Pancreas (tissue), 10 donors: ENCODE results near the gene MAP2K7. TPM values are rescaled to one million over a fixed set of nuclear protein-coding genes. Genes with fewer than 3 reads are reported as not detected.

ENCODE experiments used
- ATAC-seq, 4 donors: fragments of 200-7000 bp; cut with Tn5 transposase; one replicate each; pipeline versions ENCODE4 v1.8.0 to v1.9.1; 2020; ENCODE audit warnings: mild to moderate bottlenecking in 4 of 4, moderate library complexity in 4 of 4
- DNase-seq, 6 donors: peaks; one replicate each; pipeline ENCODE4 v3.0.0-alpha.2; 2020
- FAIRE-seq: peaks from 2 replicates; lab custom pipeline; 2012; peaks lifted over from hg19 to GRCh38; lab: Jason Lieb, UNC
- H3K27ac ChIP-seq, 4 donors: fragments of 200-600 bp; sonication (generic); 1 replicate in 3 of 4; 2 replicates in 1 of 4; pipeline versions ENCODE4 v1.5.0 to v1.8.0; 2020
- H3K27me3 ChIP-seq, 4 donors: fragments of 200-600 bp; one replicate each; pipeline ENCODE4 v1.8.0; 2021
- H3K36me3 ChIP-seq, 3 donors: fragments of 200-600 bp; sonication (generic) in 1 of 3; one replicate each; pipeline versions ENCODE4 v1.5.0 to v1.8.0; 2020 to 2021
- H3K4me1 ChIP-seq, 3 donors: fragments of 200-600 bp; one replicate each; pipeline ENCODE4 v1.8.0; 2021
- H3K4me3 ChIP-seq, 4 donors: fragments of 200-600 bp; sonication (generic) in 2 of 4; one replicate each; pipeline versions ENCODE4 v1.5.0 to v1.8.0; 2020 to 2021
- H3K9me3 ChIP-seq, 4 donors: fragments of 200-600 bp; one replicate each; pipeline ENCODE4 v1.8.0; 2021
- WGBS, 2 donors: extraction: QIAGEN DNeasy Blood & Tissue Kit; methylation state at CpG; one replicate each; pipeline ENCODE4 v1.1.7; 2013; 5-methylcytosine and 5-hydroxymethylcytosine counted together
- intact Hi-C, 3 donors: fragments of 100-400 bp; cut with DNase I; formaldehyde crosslinking; loops; one replicate each; pipeline versions ENCODE4 v1.11.1 to v1.14.2; 2022
- polyA plus RNA-seq, 2 donors: library from polyadenylated mRNA; stranded (reverse); fragments of 200-250 nt; gene quantifications; one replicate each; pipeline ENCODE4 v1.2.3, GENCODE V29; 2013
- total RNA-seq, 6 donors: library from RNA; stranded (reverse); fragmentation: NEBNext Ultra II Directional in 4 of 6; extraction: Animal tissue kit (Norgen Biotek cat#: 25700) in 4 of 6; gene quantifications; one replicate each; pipeline versions ENCODE4 v1.2.1 to v1.2.4, GENCODE V29; 2021 to 2023
- TF ChIP-seq, protein P1 (sequence below), 4 donors: fragments of 200-600 bp; sonication (generic) in 3 of 4; IDR thresholded peaks; one replicate each; pipeline versions ENCODE4 v1.5.0 to v1.8.0; 2021; ENCODE audit warnings: antibody characterized with exemption in 4 of 4
- donor health status: healthy with polysubstance abuse.
- donor health status: DM: no; HTN: no; CAD: no; lungs with moderate emphysema.
- donor health status: DM: no; HTN: no; CAD: no.
- donor health status: control.
- donor health status: control.
- donor health status: Bipolar disorder and iron deficiency.
- donor health status: DM: yes; HTN: yes; CAD: no.
- donor health status: DM: no; HTN: no; CAD: no.
- donor health status: DM: no; HTN: no; CAD: no.
- donor health status: DM: yes; HTN: yes; CAD: no.

Gene MAP2K7
- total and polyA plus RNA-seq, 8 donors, result 13.9 to 45.3 (median 16.9) TPM

DNA sequence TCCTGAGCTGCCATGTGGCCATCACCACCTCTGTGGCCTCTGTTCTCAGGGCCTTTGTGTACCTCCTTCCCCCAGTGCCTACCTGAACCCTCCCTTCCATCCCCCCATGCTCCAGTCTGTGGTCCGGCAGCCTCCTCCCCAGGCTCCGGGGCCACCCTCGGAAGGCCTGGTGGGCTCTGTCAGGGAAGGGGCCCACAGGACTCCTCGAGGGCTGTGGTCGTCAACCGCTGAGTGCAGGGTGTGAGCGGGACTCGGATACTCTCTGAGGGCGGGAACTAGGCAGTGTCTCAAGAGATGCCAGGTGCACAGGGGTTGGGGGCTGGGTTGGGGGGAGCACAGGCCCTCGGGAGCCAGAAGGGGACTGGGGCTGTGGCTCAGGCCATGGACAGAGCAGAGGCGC is 3.9 kb downstream of the MAP2K7 start:
- WGBS, 2 donors, result 90 to 94% methylated on average over 11 of the region's 11 CpGs
- Histone ChIP-seq H3K9me3 (no peaks in the 10 kb centered on the region), H3K4me1 (peaks cover 3 to 12% (median 10%) of the 10 kb centered on the region in 3 donors), H3K27me3 (no peaks in the 10 kb centered on the region), H3K4me3 (no peak overlapping the region), H3K36me3 (peaks cover 4 to 27% (median 20%) of the 10 kb centered on the region in 3 donors), H3K27ac (no peak overlapping the region)
- no peak for FAIRE-seq
- DNase-seq, result peak in 5 of 6 donors; percentile 5 to 51 (median 17)
- ATAC-seq, result no peak
- intact Hi-C loops, result no loop called here
- TF ChIP-seq, protein P1, sequence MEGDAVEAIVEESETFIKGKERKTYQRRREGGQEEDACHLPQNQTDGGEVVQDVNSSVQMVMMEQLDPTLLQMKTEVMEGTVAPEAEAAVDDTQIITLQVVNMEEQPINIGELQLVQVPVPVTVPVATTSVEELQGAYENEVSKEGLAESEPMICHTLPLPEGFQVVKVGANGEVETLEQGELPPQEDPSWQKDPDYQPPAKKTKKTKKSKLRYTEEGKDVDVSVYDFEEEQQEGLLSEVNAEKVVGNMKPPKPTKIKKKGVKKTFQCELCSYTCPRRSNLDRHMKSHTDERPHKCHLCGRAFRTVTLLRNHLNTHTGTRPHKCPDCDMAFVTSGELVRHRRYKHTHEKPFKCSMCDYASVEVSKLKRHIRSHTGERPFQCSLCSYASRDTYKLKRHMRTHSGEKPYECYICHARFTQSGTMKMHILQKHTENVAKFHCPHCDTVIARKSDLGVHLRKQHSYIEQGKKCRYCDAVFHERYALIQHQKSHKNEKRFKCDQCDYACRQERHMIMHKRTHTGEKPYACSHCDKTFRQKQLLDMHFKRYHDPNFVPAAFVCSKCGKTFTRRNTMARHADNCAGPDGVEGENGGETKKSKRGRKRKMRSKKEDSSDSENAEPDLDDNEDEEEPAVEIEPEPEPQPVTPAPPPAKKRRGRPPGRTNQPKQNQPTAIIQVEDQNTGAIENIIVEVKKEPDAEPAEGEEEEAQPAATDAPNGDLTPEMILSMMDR (IDR thresholded peaks at IDR 0.05), result no peak

DNA sequence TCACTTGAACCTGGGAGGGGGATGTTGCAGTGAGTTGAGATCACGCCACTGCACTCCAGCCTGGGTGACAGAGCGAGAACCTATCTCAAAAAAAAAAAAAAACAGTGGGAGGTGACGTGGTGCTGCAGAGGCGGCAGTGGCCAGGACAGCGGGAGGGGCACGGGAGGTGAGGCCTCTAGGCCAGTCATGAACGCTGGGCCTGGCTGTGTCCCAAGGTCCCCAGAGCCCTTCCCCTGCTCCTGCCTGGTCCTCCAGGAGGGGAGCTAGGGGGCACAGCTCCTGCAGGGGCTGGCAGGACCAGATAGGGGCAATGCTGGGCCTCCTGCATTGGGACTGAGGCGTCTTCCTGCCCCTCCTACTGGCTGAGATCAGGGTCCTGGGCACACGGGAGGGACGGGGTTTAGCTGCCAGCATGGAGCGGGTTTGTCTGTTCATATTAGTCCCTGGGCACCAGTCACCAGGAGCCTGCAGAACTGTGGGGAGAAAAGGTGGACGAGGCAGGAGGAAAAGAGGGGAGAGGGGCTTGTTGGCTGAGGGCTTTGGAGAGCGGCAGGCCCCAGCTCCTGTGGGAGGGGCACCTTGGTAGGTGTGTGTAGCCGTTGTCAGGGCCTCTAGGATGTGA is 4.5 kb downstream of the MAP2K7 start:
- ATAC-seq (no peak), FAIRE-seq (no peak), DNase-seq (peak in 2 of 6 donors; percentile 6 to 42)
- Histone ChIP-seq H3K4me1 (peaks cover 3 to 10% (median 6%) of the 10 kb centered on the region in 3 donors), H3K27me3 (no peaks in the 10 kb centered on the region), H3K36me3 (peaks cover 4 to 29% (median 22%) of the 10 kb centered on the region in 3 donors), H3K27ac (no peak overlapping the region), H3K9me3 (no peaks in the 10 kb centered on the region), H3K4me3 (no peak overlapping the region)
- TF ChIP-seq, protein P1 (IDR thresholded peaks at IDR 0.05), result no peak
- WGBS, 2 donors, result 83 to 87% methylated on average over 13 to 14 of the region's 14 CpGs
- intact Hi-C loops, result no loop called here

DNA sequence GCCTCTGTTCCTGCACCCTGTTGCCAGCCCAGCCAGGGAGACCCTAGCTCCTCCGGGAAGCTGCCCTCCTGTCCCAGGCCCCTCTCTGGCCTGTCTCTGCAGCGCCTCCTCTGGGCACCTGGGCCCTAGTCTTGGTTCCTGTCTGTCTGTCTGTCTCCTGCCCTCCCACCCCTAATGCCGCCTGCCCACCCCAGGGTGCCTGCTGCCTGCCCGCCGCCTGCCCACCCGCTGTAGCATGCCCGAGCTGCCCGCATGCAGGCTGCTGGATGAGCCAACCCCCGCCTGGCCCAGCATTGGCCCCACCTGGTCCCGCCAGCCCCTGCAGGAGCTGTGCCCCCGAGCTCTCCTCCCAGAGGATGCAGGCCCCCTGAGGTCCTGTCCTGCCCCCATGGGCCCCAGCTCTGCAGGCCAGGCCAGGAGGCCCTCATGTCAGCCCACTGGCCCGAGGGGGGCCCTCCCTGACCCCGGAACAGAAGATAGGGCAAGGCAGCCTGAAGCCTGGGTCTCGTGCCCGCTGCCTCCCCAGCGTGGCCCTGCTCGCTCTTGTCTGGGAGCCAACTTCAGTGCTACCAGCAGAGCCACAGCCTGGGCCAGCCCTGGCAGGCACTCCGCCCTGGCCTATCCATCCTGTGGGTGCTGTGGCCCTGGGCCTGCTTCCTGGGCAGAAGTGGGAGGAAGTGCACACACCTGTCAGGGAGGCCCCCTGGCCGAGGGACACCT is 5.2 kb downstream of the MAP2K7 start:
- FAIRE-seq, result no peak
- Histone ChIP-seq H3K4me3 (no peak overlapping the region), H3K36me3 (peaks cover 4 to 29% (median 22%) of the 10 kb centered on the region in 3 donors), H3K27ac (no peak overlapping the region), H3K9me3 (no peaks in the 10 kb centered on the region), H3K27me3 (no peaks in the 10 kb centered on the region), H3K4me1 (peaks cover 3 to 10% (median 6%) of the 10 kb centered on the region in 3 donors)
- intact Hi-C loops, result no loop called here
- no peak for ATAC-seq
- peak in 4 of 6 donors; percentile 6 to 83 (median 46) for DNase-seq
- TF ChIP-seq, protein P1 (IDR thresholded peaks at IDR 0.05), result no peak
- 87 to 92% methylated on average over 18 to 19 of the region's 19 CpGs for WGBS, 2 donors

- 90 to 93% methylated on average over 21 of the region's 21 CpGs for WGBS, 2 donors
- DNase-seq, result peak in 3 of 6 donors; percentile 39 to 72 (median 53)
- H3K27me3 ChIP-seq, result no peaks in the 10 kb centered on the region
- no peak overlapping the region for H3K27ac ChIP-seq
- peaks cover 3 to 9% (median 6%) of the 10 kb centered on the region in 3 donors for H3K4me1 ChIP-seq
- peaks cover 4 to 29% (median 22%) of the 10 kb centered on the region in 3 donors for H3K36me3 ChIP-seq
- no peak overlapping the region for H3K4me3 ChIP-seq
- no peak for FAIRE-seq
- no peak for ATAC-seq
- intact Hi-C loops, result no loop called here
- no peaks in the 10 kb centered on the region for H3K9me3 ChIP-seq
- TF ChIP-seq, protein P1 (IDR thresholded peaks at IDR 0.05), result no peak
These were observed 5.9 kb downstream of the MAP2K7 start for GRCh38 chr19:7909471-7910067.
